GM12892 (cell line): ENCODE data around the gene THBS3.
A peak's percentile ranks its signal among the peaks of the same experiment; 100 is the strongest.
"Not testable (repeated sequence)": the region's sequence is repeated elsewhere in the genome, so short reads cannot be mapped to it uniquely, and the experiment has no call there.

Experiments used
- DNase-seq: peaks from one replicate; pipeline ENCODE4 v3.0.0; 2011; ENCODE audit not compliant: insufficient read length
- FAIRE-seq: peaks from 2 replicates; lab custom pipeline; 2011; peaks lifted over from hg19 to GRCh38; lab: Jason Lieb, UNC
- POLR2A ChIP-seq: IDR thresholded peaks from 2 replicates; pipeline ENCODE4 v1.6.1; 2011; ENCODE audit warnings: low read depth, low read length, control low read depth
- POLR2AphosphoS5 ChIP-seq: IDR thresholded peaks from 2 replicates; pipeline ENCODE4 v1.6.1; 2011; ENCODE audit warnings: low read depth, low read length, control low read depth
- TAF1 ChIP-seq: IDR thresholded peaks from 2 replicates; pipeline ENCODE4 v1.6.1; 2011; ENCODE audit warnings: low read depth, mild to moderate bottlenecking, control low read depth, low read length, borderline replicate concordance

The THBS3 gene

GRCh38 chr1:155228096-155228427 is 20.4 kb upstream of the THBS3 start:
- FAIRE-seq (no peak), DNase-seq (no peak)
- TF ChIP-seq TAF1, result no peak
- peak; percentile 7; the same call in 1 of the 2 replicates for TF ChIP-seq POLR2AphosphoS5
- no peak for TF ChIP-seq POLR2A

GRCh38 chr1:155227261-155228095 is 19.8 kb upstream of the THBS3 start:
- DNase-seq, result peak; percentile 98
- TF ChIP-seq TAF1 (no peak; the same call in 1 of the 2 replicates), POLR2AphosphoS5 (peak; percentile 66), POLR2A (peak; percentile 90)
- FAIRE-seq, result peak; percentile 91

- TF ChIP-seq POLR2AphosphoS5, result no peak
- no peak for TF ChIP-seq POLR2A
- no peak for TF ChIP-seq TAF1
- no peak for FAIRE-seq
- no peak for DNase-seq
These were observed 19.2 kb upstream of the THBS3 start for GRCh38 chr1:155226910-155227260.

GRCh38 chr1:155226188-155226909 is 18.7 kb upstream of the THBS3 start:
- DNase-seq, result peak; percentile 52
- TF ChIP-seq TAF1, result no peak
- peak; percentile 40 for FAIRE-seq

- DNase-seq, FAIRE-seq: not testable (repeated sequence)
These were observed 17.7 kb upstream of the THBS3 start for GRCh38 chr1:155225404-155225759.

- no peak for TF ChIP-seq POLR2AphosphoS5
- TF ChIP-seq POLR2A, result no peak
- TF ChIP-seq TAF1, result no peak
- FAIRE-seq (no peak), DNase-seq (no peak)
These were observed 15.3 kb upstream of the THBS3 start for GRCh38 chr1:155223047-155223446.

- FAIRE-seq, DNase-seq: not testable (repeated sequence)
These were observed 12.7 kb upstream of the THBS3 start for GRCh38 chr1:155220211-155220965.

- DNase-seq, result no peak
- no peak for FAIRE-seq
- TF ChIP-seq POLR2AphosphoS5, result no peak
- TF ChIP-seq POLR2A, result no peak
- no peak for TF ChIP-seq TAF1
These were observed 11.9 kb upstream of the THBS3 start for GRCh38 chr1:155219592-155220031.

GRCh38 chr1:155218854-155219591 is 11.3 kb upstream of the THBS3 start:
- no peak for TF ChIP-seq POLR2A
- no peak for TF ChIP-seq POLR2AphosphoS5

GRCh38 chr1:155214702-155215101 is 7.0 kb upstream of the THBS3 start:
- not testable (repeated sequence) for DNase-seq, FAIRE-seq

More at GRCh38 chr1:155218854-155219591, 11.3 kb upstream of the THBS3 start:
- no peak for FAIRE-seq
- DNase-seq, result no peak

- not testable (repeated sequence) for FAIRE-seq, DNase-seq
These were observed 4.3 kb upstream of the THBS3 start for GRCh38 chr1:155212051-155212440.

GRCh38 chr1:155211381-155212050 is 3.8 kb upstream of the THBS3 start:
- FAIRE-seq, DNase-seq: not testable (repeated sequence)
